Right lobe of liver (tissue), 4 donors: Measurements from ENCODE around the gene MDFIC2.

ENCODE experiments used
- CTCF ChIP-seq, 4 donors: fragments of 200-600 bp in 3 of 4; fragments of 450-650 bp in 1 of 4; IDR thresholded peaks; one replicate each; pipeline versions ENCODE4 v1.5.1 to v1.8.0; 2016 to 2022; ENCODE audit warnings: antibody characterized with exemption in 4 of 4, mild to moderate bottlenecking in 2 of 4
- POLR2A ChIP-seq: fragments of 450-650 bp; IDR thresholded peaks from one replicate; pipeline ENCODE4 v1.6.1; 2017; ENCODE audit warnings: antibody characterized with exemption, mild to moderate bottlenecking
- donor health status: DM: no; HTN: no; CAD: no.
- donor health status: DM: no; HTN: no; CAD: no.
- donor health status: DM: no; HTN: yes; CAD: no.

GRCh38 chr3:70233112-70233511 is 79.3 kb downstream of the MDFIC2 start:
- TF ChIP-seq CTCF (IDR thresholded peaks at IDR 0.05) (no peak), POLR2A (no peak)
